Measurements from ENCODE around the gene MAP2K5.

MAP2K5 gene

GRCh38 chr15:67731112-67731721, 188.7 kb downstream of the MAP2K5 start:
- DNase-seq, result no peak

- no peak for DNase-seq
Measured at GRCh38 chr15:67732164-67732563, 189.7 kb downstream of the MAP2K5 start.

- no peak for DNase-seq
Measured at GRCh38 chr15:67732671-67733374, 190.3 kb downstream of the MAP2K5 start.

- no peak for DNase-seq
Measured at GRCh38 chr15:67735896-67736295, 193.4 kb downstream of the MAP2K5 start.

GRCh38 chr15:67736810-67737209, 194.3 kb downstream of the MAP2K5 start:
- DNase-seq, result no peak

GRCh38 chr15:67738056-67738455, 195.6 kb downstream of the MAP2K5 start:
- DNase-seq, result no peak

- DNase-seq, result no peak
Measured at GRCh38 chr15:67740405-67740804, 197.9 kb downstream of the MAP2K5 start.

GRCh38 chr15:67741308-67741707, 198.8 kb downstream of the MAP2K5 start:
- no peak for DNase-seq

- no peak for DNase-seq
Measured at GRCh38 chr15:67743558-67743957, 201.1 kb downstream of the MAP2K5 start.

- DNase-seq, result no peak
Measured at GRCh38 chr15:67744331-67745072, 202.0 kb downstream of the MAP2K5 start.

GRCh38 chr15:67745073-67746006, 202.8 kb downstream of the MAP2K5 start:
- DNase-seq, result no peak

GRCh38 chr15:67746022-67746421, 203.5 kb downstream of the MAP2K5 start:
- DNase-seq, result no peak

- DNase-seq, result no peak
Measured at GRCh38 chr15:67746450-67746849, 203.9 kb downstream of the MAP2K5 start.

- DNase-seq, result no peak
Measured at GRCh38 chr15:67747921-67748320, 205.4 kb downstream of the MAP2K5 start.

- DNase-seq, result no peak
Measured at GRCh38 chr15:67750371-67750770, 207.9 kb downstream of the MAP2K5 start.

GRCh38 chr15:67753891-67754290, 211.4 kb downstream of the MAP2K5 start:
- DNase-seq, result no peak

- no peak for DNase-seq
Measured at GRCh38 chr15:67755264-67755663, 212.8 kb downstream of the MAP2K5 start.

GRCh38 chr15:67755936-67756335, 213.4 kb downstream of the MAP2K5 start:
- DNase-seq, result no peak

GRCh38 chr15:67758619-67759300, 216.3 kb downstream of the MAP2K5 start:
- no peak for DNase-seq

- no peak for DNase-seq
Measured at GRCh38 chr15:67760901-67761300, 218.4 kb downstream of the MAP2K5 start.

GRCh38 chr15:67761343-67761742, 218.8 kb downstream of the MAP2K5 start:
- no peak for DNase-seq

Measured in effector CD4-positive, alpha-beta T cell (primary cell).